ENCODE results near the gene SRRD.
A peak's percentile ranks its signal among the peaks of the same experiment; 100 is the strongest.
"Not testable (repeated sequence)": the region's sequence is repeated elsewhere in the genome, so short reads cannot be mapped to it uniquely, and the experiment has no call there.

Gene SRRD, protein sequence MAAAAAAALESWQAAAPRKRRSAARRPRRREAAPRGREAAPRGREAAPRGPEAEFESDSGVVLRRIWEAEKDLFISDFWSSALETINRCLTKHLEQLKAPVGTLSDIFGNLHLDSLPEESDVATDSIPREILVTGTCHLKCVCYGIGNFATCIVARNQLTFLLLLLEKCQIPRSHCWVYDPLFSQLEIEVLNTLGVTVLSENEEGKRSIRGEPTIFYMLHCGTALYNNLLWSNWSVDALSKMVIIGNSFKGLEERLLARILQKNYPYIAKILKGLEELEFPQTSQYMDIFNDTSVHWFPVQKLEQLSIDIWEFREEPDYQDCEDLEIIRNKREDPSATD

GRCh38 chr22:26483439-26484359 lies at the start of gene SRRD, which contains the start of gene HPS4:
SRRD (plus strand) TSS chr22:26483877; CDS start chr22:26483891, 14 bp downstream.
HPS4 (minus strand) TSS chr22:26483783; CDS start chr22:26481762, 2,021 bp downstream.
- DNase-seq, result peak; percentile 93

DNA sequence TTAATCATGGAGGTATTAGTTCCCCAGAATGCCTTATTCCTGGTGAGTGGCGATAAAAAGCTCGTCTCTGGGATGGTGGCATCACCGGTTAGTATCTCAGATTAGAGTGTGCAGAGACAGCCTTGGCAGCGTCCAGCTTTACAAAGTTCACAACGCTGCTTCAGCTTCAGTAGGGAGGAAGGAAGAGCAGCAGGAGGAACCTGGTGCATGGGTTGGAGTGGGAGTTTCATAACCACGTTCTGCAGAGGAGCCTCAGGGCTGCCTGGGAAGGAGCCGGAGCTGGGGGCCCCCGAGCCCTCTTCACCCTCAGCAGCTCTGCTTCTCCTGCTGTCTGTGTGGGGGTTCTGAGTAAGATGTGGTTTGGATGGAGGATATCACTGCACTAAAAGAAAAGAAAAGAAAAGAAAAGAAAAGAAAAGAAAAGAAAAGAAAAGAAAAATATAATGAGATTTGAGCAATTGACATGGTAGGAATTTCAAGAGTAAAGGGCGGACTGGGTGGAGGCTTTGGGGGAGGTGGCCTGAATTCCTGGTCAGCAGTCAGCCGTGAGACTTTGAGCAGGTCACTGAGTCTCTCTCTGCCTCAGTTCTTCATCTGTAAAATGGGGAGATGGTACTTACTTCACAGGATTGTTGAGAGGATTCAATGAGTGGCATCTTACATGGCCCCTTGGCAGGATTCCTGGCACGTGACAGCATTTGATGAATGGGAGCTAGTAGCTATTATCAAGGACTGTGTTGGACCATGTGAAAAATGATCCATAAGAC lies 48.2 kb upstream of the SRRD start:
- no peak for DNase-seq

DNA sequence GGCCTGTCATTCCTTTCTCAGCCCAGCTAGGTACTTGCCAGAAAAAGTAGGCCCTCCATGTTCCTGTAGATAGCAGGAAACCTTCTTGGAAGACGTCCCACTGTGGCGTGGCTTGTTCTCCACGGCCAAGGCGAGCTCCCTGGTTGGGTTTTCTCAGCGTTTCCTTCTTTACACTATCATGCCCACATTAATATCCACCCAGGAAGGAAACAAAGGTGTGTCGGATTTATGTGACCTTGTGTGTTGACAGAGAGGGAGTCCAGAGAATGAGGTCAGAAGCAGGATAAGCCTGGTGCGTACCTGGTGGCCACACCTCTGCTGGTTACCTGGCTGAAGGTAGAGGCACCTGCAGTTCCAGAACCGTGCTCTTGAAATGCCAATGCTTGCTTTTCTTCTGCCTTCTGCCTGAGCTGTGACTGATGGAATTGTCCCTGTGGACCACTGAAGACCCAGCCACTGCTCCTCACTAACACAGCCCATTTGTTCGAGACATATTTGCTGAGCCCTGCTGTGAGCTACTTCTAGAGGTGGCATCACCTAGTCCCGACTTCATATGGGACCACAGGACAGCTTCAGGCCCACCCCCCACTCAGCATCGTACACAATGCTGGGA lies 46.7 kb upstream of the SRRD start:
- DNase-seq, result no peak

GRCh38 chr22:26437694-26438392 lies 45.8 kb upstream of the SRRD start:
- no peak for DNase-seq

- not testable (repeated sequence) for DNase-seq
Observed at GRCh38 chr22:26438776-26439175, 44.9 kb upstream of the SRRD start.

- DNase-seq, result no peak
Observed at GRCh38 chr22:26439559-26439958, 44.1 kb upstream of the SRRD start.

DNA sequence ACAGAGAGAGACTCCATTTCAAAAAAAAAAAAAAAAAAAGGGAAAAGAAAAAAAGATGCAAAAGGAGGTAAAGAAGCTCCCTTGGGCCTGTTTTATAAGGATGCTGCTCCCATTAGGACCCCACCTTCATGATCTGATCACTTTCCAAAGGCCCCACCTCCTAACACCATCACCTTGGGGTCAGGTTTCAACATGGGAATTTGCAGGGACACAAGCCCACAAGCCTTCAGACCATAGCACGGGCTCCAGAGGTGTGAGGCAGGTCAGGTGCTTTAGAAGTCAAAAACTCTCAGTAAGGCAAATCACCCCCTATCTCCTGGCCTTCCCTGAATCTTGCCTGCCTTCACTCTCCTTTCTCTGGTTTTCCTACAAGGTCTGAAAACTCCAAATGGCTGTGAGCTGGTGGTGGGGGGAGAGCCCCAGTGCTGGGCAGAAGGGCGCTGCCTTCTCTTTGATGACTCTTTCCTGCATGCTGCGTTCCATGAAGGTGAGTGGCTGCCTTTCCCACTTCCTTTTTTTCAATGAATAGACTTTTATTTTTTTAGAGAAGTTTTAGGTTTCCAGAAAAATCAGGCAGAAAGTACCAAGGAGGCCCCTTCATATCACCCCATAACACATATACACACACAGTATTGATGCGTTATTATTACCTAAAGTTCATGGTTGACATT lies 41.5 kb upstream of the SRRD start:
- no peak for DNase-seq

DNA sequence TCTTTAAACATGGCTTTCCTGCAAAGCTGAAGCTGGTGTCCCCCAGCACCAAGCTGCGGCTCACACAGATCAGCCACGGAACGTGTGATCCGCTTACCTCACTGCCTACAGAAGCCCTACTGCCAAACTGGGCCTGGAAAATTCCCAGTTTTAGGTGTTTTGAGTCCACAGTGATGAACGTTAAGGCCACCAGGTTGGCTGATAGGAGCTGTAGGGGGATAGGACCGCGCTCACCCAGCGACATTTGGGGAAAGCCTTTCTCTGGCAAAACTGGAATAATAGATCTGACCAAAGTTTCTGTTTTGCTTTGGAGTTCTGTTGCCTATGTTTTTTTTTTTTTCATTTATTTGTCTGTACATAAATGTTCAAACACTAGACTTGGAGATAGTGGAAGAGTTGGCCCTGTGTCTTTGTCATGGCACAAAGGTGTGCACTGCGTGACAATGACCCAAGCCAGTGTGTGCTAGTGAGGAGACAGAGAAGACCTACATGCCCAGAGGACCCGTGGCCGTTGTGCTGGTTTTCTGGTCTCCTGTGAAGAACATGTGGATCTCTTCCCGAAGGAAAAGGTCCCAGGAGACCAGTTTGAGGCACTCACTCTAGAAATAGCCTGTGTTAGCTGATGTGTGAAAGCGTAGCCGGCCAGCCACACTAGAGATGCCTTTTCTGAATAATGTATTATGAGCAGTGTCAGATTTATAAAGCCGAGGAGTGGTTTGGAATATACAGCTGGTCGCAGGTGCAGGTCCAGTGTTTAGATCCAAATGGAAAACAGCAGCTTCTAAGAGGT lies 39.6 kb upstream of the SRRD start:
- no peak for DNase-seq

GRCh38 chr22:26444777-26445176 lies 38.9 kb upstream of the SRRD start:
- no peak for DNase-seq

DNA sequence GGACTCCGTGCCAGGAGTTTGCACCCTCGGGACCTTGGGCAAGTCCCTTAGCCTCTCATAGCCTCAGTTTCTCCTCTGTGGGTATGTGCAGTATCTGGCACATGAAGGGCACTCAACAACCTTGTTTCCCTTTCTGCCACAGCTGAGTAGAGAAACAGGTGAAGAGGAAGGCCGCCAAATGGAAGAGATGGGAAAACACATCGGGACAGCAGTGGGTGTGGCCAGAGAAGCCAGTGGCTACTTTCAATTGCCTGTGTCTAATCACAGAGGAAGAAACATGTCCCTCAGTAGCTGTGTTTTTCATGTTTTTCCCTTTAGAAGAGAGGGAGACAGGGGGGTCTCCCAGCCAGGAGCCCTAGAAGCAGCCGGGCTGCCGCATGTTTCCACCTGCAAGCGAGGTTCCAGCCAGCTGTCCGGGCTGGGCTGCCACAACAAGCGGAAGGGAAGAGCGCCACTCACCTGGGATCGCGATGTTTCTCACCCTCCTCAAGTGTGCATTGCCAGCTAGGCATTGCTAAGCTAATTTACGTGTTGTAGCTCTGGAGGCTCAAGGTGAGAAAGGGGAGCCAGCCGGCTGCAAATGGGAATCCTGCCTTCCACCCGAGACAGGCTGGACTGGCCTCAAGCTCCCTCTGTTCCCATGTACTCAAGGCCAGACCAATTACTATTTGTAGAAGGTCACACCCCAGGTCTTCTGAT lies 38.0 kb upstream of the SRRD start:
- no peak for DNase-seq

DNA sequence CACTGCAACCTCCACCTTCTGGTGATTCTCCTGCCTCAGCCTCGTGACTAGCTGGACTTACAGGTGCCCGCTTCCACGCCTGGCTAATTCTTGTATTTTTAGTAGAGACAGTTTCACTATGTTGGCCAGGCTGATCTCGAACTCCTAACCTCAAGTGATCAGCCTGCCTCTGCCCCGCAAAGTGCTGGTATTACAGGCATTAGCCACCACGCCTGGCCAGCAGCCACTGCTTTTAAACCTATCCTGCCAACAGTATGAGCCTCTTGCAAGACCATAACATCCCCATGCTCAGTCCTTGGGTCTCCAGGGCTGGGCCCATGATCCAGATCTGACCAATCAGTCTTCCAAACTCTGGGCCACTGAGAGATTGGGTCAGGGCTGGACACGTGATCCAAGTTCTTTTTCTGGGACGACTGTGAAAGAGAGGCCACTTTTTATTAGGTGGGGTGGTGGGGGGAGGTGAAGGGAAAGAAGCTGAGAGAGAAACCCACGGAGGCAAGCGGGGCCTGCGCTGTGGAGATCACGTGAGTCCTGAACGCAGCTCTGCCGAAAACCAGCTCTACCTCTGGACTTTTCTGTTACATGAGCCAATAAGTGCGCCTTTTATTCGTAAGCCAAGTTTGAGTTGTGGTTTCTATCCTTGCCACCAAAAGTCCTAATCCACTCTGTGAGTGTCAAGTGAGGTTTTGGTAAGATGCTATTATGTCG lies 36.7 kb upstream of the SRRD start:
- DNase-seq, result no peak

GRCh38 chr22:26447584-26448329 lies 35.9 kb upstream of the SRRD start:
- no peak for DNase-seq

- DNase-seq, result no peak
Observed at GRCh38 chr22:26448334-26448733, 35.3 kb upstream of the SRRD start.

GRCh38 chr22:26448941-26449340 lies 34.7 kb upstream of the SRRD start:
- DNase-seq, result no peak

DNA sequence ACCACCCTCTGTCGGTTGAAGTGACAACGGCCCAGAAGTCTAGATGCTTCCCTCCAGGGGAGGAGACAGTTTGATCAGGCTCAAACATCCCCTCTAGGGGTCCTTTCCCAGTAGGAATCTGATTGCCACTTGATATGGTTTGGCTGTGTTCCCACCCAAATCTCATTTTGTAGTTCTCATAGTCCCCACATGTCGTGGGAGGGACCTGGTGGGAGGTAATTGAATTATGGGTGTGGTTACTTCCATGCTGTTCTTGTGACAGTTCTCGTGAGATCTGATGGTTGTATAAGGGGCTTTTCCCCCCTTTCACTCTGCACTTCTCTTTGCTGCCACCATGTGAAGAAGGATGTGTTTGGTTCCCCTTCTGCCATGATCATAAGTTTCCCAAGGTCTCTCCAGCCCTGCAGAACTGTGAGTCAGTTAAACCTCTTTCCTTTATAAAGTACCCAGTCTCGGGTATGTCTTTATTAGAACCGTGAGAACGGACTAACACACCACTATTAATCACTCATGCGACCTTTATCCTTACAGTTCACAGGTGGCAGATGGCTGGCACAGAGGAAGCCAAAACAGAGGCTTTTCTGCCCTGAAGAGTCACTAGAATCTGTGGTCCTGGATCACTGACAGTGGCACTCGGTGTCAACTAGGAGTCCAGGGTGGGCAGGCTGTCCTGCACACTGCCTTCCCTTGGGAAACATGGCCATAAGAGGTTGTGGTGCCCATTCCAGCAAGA lies 33.1 kb upstream of the SRRD start:
- DNase-seq, result no peak

DNA sequence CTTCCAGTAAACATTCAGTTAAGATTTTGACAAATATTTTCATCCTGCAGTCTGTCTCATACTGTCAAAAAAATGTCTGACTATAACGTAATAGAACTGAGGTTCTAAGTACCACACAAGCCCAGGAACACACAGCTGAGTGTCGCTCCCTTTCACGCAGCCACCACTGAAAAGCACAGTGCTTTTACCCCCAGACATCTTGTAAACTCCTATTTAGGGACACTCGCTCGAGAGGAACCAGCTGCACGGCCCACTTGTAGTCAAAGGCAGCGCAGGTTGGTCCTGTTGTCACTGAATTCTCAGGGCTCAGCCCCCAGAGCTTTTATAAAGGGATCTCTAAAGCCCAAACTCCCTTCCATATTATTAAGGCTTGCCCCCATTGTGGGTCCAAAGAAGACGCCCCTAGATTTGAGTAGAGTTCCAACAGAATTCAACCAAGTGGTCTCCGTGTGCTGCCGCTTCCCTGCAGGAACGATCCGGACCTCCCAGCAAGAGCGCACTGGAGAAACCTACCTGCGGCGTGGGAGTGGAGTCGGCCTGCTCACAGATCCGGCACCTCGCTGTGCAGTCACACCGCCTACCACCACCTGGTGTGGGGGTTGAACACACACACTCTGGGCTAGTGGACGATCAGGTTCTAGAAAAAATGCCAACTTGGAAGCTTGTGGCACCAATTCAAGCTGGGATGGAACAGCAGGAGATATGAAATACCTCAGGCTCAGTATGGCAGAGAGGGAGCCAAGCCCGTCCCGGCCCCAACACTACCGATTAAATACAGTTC lies 31.3 kb upstream of the SRRD start:
- no peak for DNase-seq

GRCh38 chr22:26453216-26453615 lies 30.5 kb upstream of the SRRD start:
- DNase-seq, result no peak
